ENCODE results near the gene OIT3. TPM values are rescaled to one million over a fixed set of nuclear protein-coding genes. Genes with fewer than 3 reads are reported as not detected.

Gene OIT3
- total RNA-seq, 1 experiment from 2014 or later, result not detected

- ChIA-PET POLR2A (no interaction called here), CTCF (no interaction called here)
- Histone ChIP-seq H3K27me3 (ENCODE audit: control insufficient read depth, insufficient read depth, low read length) (0 out of 2 replicates have a peak, but pooled peaks cover 3% of the 10 kb centered on the region), H3K4me3 (ENCODE audit: low read depth in 2 of 2, low read length in 2 of 2) (no peak overlapping the region), H3K9me3 (ENCODE audit: control insufficient read depth, insufficient read depth, low read depth, low read length) (no peaks in the 10 kb centered on the region), H3K4me1 (ENCODE audit: control insufficient read depth, insufficient read depth, low read length) (no peaks in the 10 kb centered on the region), H3K36me3 (ENCODE audit: control insufficient read depth, insufficient read depth, low read length) (no peaks in the 10 kb centered on the region), H3K27ac (ENCODE audit: low read length) (no peak overlapping the region)
- intact Hi-C loops (cut with micrococcal nuclease; ENCODE audit: unreplicated experiment) (no loop called here), in situ Hi-C loops (cut with HindIII; ENCODE audit: low pct_unique_long_range_greater_than_20kb, low sequenced_read_pairs) (no loop called here)
- no peak for ATAC-seq
- no peak for DNase-seq (ENCODE audit: low read depth, low spot score)
- TF ChIP-seq SIN3A (IDR thresholded peaks at IDR 0.05; ENCODE audit: borderline replicate concordance, insufficient read depth, low read depth, low read length), result no peak
- no peak for TF ChIP-seq TCF7L2 (IDR thresholded peaks at IDR 0.05; ENCODE audit: low read depth, low read length)
- no peak for TF ChIP-seq REST (IDR thresholded peaks at IDR 0.05; ENCODE audit: insufficient read depth in 1 of 2, low read depth in 2 of 2, low read length in 1 of 2)
- no peak for TF ChIP-seq CTCF (IDR thresholded peaks at IDR 0.05)
- no TSS peak for BruUV-seq (replicated peaks)
Observed at GRCh38 chr10:72952189-72952588, 58.6 kb downstream of the OIT3 start.

- ChIA-PET CTCF (no interaction called here), POLR2A (no interaction called here)
- H3K9me3 ChIP-seq (ENCODE audit: control insufficient read depth, insufficient read depth, low read depth, low read length), result no peaks in the 10 kb centered on the region
- no peak overlapping the region for H3K27ac ChIP-seq (ENCODE audit: low read length)
- intact Hi-C loops (cut with micrococcal nuclease; ENCODE audit: unreplicated experiment), result no loop called here
- DNase-seq (ENCODE audit: low read depth, low spot score), result no peak
- H3K36me3 ChIP-seq (ENCODE audit: control insufficient read depth, insufficient read depth, low read length), result no peaks in the 10 kb centered on the region
- no peak for ATAC-seq
- no peak overlapping the region for H3K4me3 ChIP-seq (ENCODE audit: low read depth in 2 of 2, low read length in 2 of 2)
- no peak for TF ChIP-seq REST (IDR thresholded peaks at IDR 0.05; ENCODE audit: insufficient read depth in 1 of 2, low read depth in 2 of 2, low read length in 1 of 2)
- TF ChIP-seq TCF7L2 (IDR thresholded peaks at IDR 0.05; ENCODE audit: low read depth, low read length), result no peak
- TF ChIP-seq CTCF (IDR thresholded peaks at IDR 0.05), result no peak
- no peak for TF ChIP-seq POLR2AphosphoS5 (IDR thresholded peaks at IDR 0.05; ENCODE audit: low read depth, low read length)
- H3K27me3 ChIP-seq (ENCODE audit: control insufficient read depth, insufficient read depth, low read length), result 0 out of 2 replicates have a peak, but pooled peaks cover 3% of the 10 kb centered on the region
- in situ Hi-C loops (cut with HindIII; ENCODE audit: low pct_unique_long_range_greater_than_20kb, low sequenced_read_pairs), result no loop called here
- H3K4me1 ChIP-seq (ENCODE audit: control insufficient read depth, insufficient read depth, low read length), result no peaks in the 10 kb centered on the region
- BruUV-seq (replicated peaks), result no TSS peak
Observed at GRCh38 chr10:72952642-72953158, 59.2 kb downstream of the OIT3 start.
